Measurements from ENCODE around the gene LGALS8. TPM values are rescaled to one million over a fixed set of nuclear protein-coding genes. Genes with fewer than 3 reads are reported as not detected.

Gene LGALS8
- total RNA-seq, 1 experiment from 2014 or later, result 97.9 TPM

- no peak for DNase-seq (ENCODE audit: low read depth)
Observed at GRCh38 chr1:236509203-236509602, 14.6 kb upstream of the LGALS8 start.

- DNase-seq (ENCODE audit: low read depth), result no peak
Observed at GRCh38 chr1:236509647-236510401, 14.0 kb upstream of the LGALS8 start.

DNA sequence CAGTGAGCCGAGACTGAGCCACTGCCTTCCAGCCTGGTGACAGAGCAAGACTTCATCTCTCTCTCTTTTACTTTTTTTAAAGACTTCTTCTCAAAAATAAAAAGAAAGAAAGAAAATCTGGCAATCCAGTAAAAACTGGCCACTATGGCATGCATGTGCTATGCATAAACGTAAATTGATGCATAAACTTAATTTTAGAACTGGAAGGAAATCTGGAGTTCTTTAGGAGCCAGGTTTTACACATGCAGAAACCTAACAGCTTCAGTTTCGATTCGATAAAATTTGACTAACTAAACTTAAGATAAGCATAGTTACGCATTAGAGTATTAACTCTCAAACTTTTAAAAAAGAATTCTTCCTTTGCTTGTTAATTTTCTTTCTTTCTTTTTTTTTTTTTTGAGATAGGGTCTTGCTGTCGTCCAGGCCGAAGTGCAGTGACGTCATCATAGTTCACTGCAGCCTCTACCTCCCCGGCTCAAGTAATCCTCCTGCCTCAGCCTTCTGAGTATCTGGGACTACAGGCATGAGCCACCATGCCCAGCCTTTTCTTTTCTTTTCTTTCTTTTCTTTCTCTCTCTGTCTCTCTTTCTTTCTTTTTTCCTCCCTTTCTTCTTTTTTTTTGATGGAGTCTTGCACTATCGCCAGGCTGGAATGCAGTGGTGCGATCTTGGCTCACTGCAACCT is 11.9 kb upstream of the LGALS8 start:
- DNase-seq (ENCODE audit: low read depth), result no peak

DNA sequence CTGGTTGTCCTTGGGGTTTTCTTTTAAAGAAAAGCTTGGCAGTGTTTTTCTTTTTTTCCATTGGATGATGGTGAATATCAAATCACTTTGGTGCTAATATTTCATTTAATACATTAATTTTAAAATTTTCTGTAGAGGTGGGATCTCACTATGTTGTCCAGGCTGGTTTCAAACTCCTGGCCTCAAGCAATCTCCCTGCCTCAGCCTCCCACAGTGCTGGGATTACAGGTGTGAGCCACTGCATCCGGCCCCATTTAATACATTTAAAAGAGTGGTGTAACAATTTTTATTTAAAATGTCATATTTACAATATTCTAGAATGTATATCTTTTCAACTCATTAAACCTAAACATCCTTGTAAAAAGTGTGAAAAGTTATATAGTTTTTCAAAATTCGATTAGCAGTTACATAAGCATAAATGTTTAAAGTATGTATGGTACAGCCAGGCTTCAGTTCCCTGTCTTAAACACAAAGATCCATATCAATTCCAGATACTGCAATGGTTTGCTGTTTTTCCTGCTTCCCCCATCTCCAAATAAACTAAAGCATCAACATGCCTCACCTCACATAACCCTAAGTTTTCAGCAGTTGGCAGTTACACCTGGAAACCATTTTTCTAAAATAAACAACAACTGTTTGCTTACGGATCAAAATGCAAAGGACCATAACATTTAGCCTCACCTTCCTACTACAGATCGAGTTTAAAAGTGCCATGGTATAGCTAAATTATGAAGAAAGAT is 8.9 kb upstream of the LGALS8 start:
- DNase-seq (ENCODE audit: low read depth), result no peak

GRCh38 chr1:236515443-236515958 is 8.3 kb upstream of the LGALS8 start:
- no peak for DNase-seq (ENCODE audit: low read depth)

GRCh38 chr1:236516929-236517704 is 6.7 kb upstream of the LGALS8 start:
- DNase-seq (ENCODE audit: low read depth), result peak; percentile 51

DNA sequence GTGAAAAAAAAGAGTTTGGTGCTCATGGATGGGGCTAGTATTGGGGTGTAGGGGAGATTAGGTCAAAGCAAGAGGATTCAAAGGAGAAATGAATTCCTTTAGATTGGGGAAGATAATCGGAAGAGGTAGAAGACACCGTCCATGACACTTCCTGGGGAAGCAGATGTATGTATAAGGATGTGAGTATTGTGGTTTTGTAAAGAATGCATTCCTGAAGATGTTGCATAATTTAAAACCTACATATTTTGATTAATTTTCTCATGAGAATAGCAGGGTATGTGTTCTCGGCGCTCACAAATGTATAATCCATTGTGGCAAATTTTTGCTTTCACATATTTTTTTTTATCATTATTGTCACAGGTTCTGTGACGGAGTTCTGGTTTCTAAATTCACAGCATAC is 5.5 kb upstream of the LGALS8 start:
- no peak for DNase-seq (ENCODE audit: low read depth)

DNA sequence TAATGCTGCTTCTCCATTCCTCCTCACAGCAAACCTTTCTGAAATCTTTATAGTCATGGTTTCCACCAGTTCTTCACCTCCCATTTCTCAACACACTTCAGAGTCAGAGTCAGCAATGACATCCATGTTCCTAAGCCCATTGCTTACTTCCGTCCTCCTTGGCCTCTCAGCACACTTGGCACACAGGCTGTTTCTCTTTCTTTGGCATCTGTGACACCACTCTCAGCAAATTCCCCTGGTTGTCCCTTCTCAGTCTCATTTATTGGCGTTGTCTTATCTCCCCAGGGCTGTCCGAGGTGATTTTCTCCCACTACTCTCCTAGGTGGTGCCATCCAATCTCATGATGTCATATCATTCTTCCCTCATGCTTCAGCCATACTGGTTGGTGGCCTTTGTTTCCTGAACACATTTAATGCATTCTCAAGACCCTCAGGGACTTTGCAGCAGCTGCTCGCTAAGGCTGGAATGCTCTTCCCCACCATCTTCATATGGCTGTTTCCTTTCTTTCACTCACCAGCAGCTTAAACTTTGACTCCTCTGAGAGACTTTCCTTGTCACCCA is 3.3 kb upstream of the LGALS8 start:
- no peak for DNase-seq (ENCODE audit: low read depth)

GRCh38 chr1:236522937-236523703 is 662 bp upstream of the LGALS8 start:
- DNase-seq (ENCODE audit: low read depth), result no peak

DNA sequence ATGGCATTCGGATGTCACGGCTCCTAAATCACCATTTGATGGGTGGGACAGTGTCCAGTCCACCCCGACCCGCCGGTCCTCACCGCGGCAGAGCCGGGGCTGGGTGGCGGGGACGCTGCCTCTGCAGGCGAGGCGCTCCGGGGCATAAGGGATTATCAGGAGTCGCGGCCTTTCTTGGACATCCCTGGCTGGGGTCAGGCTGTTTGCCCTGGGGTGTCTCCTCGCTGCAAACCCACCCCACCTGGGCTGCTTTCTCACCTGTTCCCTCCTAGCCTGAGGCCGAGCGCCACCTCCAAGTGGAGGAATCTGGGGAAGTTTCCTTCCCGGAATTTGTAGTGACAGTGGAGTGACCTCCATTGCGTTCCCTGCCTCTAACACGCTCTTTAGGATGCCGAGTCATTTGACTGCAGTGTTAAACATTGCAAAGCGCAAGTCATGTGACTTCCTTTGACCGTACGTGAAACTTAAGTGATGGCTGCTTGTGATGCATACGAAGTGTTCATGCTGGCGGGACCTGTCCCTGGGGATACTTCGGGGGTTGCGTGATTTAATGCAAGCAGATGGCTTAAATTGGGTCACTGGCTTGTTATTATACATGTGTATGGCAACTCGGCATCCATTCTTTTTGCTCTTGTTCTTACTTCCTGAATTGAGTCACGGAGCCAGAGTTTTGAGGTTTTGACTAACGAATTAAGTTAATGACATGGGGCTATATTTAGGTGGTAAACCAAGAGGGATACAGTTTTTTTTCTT is 536 bp downstream of the LGALS8 start:
- peak; percentile 79 for DNase-seq (ENCODE audit: low read depth)

- no peak for DNase-seq (ENCODE audit: low read depth)
Observed at GRCh38 chr1:236524895-236525184, 1.1 kb downstream of the LGALS8 start.

DNA sequence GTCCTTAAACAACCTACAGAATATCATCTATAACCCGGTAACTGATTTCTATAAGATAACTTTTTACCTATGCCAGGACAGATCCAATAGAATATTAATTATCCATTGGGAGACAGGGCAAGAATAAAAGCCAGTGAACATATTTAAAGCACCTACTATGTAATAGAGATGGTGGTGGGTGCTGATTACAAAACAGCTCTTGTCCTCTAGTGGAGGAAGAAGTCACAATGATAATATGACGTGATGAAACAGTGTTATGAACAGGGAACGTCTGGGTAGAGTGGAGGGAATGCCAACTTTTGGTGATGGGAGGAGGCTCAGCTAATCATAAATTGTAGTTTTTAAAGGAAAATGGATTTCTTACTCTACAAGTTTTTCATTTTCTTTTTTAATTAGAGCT is 2.3 kb downstream of the LGALS8 start:
- DNase-seq (ENCODE audit: low read depth), result no peak

GRCh38 chr1:236530286-236530685 is 6.5 kb downstream of the LGALS8 start:
- DNase-seq (ENCODE audit: low read depth), result no peak

DNA sequence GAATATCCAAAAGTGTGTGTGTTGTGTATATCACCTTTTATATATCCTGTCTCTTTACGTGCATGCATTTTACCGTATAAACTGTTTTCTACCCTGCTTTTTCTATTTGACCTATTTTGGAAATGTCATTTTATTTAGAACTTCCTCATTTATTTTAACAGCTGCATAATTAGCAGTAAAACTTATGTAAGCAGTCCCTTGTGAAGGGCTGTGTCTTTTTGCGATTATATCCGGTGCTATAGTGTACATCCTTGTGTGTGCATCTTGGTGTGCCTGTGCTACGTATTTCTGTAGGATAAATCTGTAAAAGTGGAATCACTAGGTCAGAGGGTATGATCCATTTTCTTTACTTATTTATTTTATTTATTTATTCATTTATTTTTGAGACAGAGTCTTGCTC is 7.2 kb downstream of the LGALS8 start:
- DNase-seq (ENCODE audit: low read depth), result no peak

GRCh38 chr1:236532850-236533249 is 9.1 kb downstream of the LGALS8 start:
- no peak for DNase-seq (ENCODE audit: low read depth)

GRCh38 chr1:236534151-236534651 is 10.4 kb downstream of the LGALS8 start:
- DNase-seq (ENCODE audit: low read depth), result peak; percentile 70

GRCh38 chr1:236535190-236535589 is 11.4 kb downstream of the LGALS8 start:
- DNase-seq (ENCODE audit: low read depth), result no peak

- no peak for DNase-seq (ENCODE audit: low read depth)
Observed at GRCh38 chr1:236535662-236536161, 11.9 kb downstream of the LGALS8 start.

- no peak for DNase-seq (ENCODE audit: low read depth)
Observed at GRCh38 chr1:236536540-236536939, 12.8 kb downstream of the LGALS8 start.

All from Daoy (cell line).